Uterus (tissue), 4 donors: ENCODE data around the gene RNF126. TPM values are rescaled to one million over a fixed set of nuclear protein-coding genes. Genes with fewer than 3 reads are reported as not detected.

ENCODE experiments used
- DNase-seq, 2 donors: peaks; one replicate each; pipeline ENCODE4 v3.0.0-alpha.2; 2019 to 2020
- H3K27ac ChIP-seq, 2 donors: fragments of 200-600 bp; sonication (generic); 1 replicate in 1 of 2; 2 replicates in 1 of 2; pipeline ENCODE4 v1.5.1; 2016 to 2018
- H3K27me3 ChIP-seq, 2 donors: fragments of 200-600 bp; sonication (generic); one replicate each; pipeline ENCODE4 v1.5.1; 2018 to 2019; ENCODE audit warnings: control low read depth in 1 of 2
- H3K36me3 ChIP-seq, 2 donors: fragments of 200-600 bp; sonication (generic); one replicate each; pipeline ENCODE4 v1.5.1; 2019; ENCODE audit warnings: control low read depth in 1 of 2
- H3K4me1 ChIP-seq, 2 donors: fragments of 200-600 bp; sonication (generic); one replicate each; pipeline ENCODE4 v1.5.1; 2018 to 2019; ENCODE audit warnings: control low read depth in 1 of 2
- H3K4me3 ChIP-seq, 2 donors: fragments of 200-600 bp; sonication (generic); 1 replicate in 1 of 2; 2 replicates in 1 of 2; pipeline ENCODE4 v1.5.1; 2018 to 2019; ENCODE audit warnings: mild to moderate bottlenecking in 1 of 2
- H3K9me3 ChIP-seq, 2 donors: fragments of 200-600 bp; sonication (generic); one replicate each; pipeline ENCODE4 v1.5.1; 2019; ENCODE audit warnings: control low read depth in 1 of 2
- POLR2A ChIP-seq, 2 donors: fragments of 450-650 bp; IDR thresholded peaks; one replicate each; pipeline ENCODE4 v1.6.1; 2016; ENCODE audit warnings: antibody characterized with exemption in 2 of 2, mild to moderate bottlenecking in 1 of 2, moderate library complexity in 1 of 2
- intact Hi-C: fragments of 100-400 bp; cut with DNase I; formaldehyde crosslinking; loops from one replicate; pipeline ENCODE4 v1.15.1; 2023; ENCODE audit warnings: low total_unique reads
- total RNA-seq, 4 donors: library from RNA; depleted of rRNA in 3 of 4; stranded (reverse); fragments of >200 nt in 3 of 4; gene quantifications; one replicate each; pipeline versions ENCODE4 v1.1.0 to v1.2.4, GENCODE V29; 2014 to 2023
- TF ChIP-seq, protein P1 (sequence below), 4 experiments: fragments of 200-600 bp in 2 of 4; fragments of 450-650 bp in 2 of 4; sonication (generic) in 2 of 4; IDR thresholded peaks; one replicate each; pipeline ENCODE4 v1.5.1; 2016 to 2019; ENCODE audit warnings: antibody characterized with exemption in 4 of 4, mild to moderate bottlenecking in 2 of 4, moderate library complexity in 1 of 4
- donor health status: DM: yes; HTN: yes; CAD: no.

RNF126 gene
- total RNA-seq, 4 donors from 2014 or later: 9.5 to 44.3 (median 18.2) TPM

DNA sequence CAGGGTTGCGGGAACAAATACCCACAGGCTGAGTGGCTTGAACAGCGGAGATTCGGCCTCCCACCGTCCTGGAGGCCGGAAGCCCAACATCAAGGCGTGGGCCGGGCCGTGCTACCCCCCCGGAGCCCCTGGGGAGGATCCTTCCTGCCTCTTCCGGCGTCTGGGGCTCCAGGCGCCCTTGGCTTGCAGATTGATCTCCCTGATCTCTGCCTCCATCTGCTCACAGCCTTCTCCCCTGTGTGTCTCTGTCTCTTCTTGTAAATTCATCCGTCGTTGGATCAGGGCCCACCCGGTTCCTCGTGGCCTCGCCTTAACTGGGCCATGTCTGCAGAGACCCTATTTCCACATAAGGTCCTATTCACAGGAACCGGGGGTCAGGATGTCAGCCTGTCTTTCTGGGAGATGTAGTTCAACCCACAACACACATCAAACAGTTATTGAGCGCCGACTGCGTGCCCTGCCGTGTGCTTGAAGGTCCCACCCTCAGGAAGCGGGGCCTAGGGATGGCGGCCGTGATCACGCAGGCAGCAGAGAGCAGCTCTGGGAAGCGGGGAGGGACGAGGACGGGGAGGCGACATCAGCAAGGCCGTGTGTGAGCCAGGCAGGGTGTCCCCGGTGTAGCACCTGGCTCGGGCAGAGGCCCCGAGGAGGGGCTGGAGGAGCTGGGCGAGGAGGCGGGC, 52.1 kb downstream of the RNF126 start:
- Histone ChIP-seq H3K27ac (no peak overlapping the region), H3K36me3 (no peaks in the 10 kb centered on the region), H3K4me1 (no peaks in the 10 kb centered on the region), H3K9me3 (no peaks in the 10 kb centered on the region), H3K27me3 (no peaks in the 10 kb centered on the region), H3K4me3 (no peak overlapping the region)
- DNase-seq: peak in 1 of 2 donors; percentile 41
- TF ChIP-seq POLR2A (IDR thresholded peaks at IDR 0.05): no peak
- TF ChIP-seq, protein P1, sequence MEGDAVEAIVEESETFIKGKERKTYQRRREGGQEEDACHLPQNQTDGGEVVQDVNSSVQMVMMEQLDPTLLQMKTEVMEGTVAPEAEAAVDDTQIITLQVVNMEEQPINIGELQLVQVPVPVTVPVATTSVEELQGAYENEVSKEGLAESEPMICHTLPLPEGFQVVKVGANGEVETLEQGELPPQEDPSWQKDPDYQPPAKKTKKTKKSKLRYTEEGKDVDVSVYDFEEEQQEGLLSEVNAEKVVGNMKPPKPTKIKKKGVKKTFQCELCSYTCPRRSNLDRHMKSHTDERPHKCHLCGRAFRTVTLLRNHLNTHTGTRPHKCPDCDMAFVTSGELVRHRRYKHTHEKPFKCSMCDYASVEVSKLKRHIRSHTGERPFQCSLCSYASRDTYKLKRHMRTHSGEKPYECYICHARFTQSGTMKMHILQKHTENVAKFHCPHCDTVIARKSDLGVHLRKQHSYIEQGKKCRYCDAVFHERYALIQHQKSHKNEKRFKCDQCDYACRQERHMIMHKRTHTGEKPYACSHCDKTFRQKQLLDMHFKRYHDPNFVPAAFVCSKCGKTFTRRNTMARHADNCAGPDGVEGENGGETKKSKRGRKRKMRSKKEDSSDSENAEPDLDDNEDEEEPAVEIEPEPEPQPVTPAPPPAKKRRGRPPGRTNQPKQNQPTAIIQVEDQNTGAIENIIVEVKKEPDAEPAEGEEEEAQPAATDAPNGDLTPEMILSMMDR (IDR thresholded peaks at IDR 0.05): no peak
- intact Hi-C loops: no loop called here

DNA sequence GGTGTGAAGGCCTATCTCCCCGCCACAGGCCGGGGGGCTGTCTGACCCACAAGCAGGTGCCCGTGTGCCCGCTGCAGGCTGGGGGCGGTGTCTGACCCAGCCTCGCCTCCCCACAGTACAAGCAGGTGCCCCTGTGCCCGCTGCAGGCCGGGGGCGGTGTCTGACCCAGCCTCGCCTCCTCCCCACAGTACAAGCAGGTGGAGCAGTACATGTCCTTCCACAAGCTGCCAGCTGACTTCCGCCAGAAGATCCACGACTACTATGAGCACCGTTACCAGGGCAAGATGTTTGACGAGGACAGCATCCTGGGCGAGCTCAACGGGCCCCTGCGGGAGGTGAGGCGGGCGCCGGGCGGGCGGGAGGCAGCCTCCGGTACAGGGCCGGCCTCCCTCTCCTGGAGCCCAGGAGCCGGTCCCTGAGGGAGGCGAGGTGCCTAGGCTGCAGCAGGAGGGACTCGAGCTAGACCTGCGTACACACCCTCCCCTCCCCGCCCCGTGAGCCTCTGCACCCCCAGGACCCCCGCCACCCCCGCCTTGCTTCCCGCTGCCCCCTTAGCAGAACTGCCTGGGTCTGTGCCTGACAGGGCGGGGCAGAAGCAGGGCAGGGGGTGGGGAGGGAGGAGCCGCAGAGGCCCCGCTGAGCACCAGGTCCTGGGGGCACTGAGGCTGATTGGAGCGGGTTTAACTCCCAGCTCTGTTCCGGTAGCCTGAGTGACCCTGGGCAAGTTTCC, 52.8 kb downstream of the RNF126 start:
- DNase-seq: no peak
- H3K36me3 ChIP-seq: no peaks in the 10 kb centered on the region
- no peaks in the 10 kb centered on the region for H3K9me3 ChIP-seq
- no peak for TF ChIP-seq POLR2A (IDR thresholded peaks at IDR 0.05)
- TF ChIP-seq, protein P1 (IDR thresholded peaks at IDR 0.05): no peak
- no peaks in the 10 kb centered on the region for H3K27me3 ChIP-seq
- intact Hi-C loops: no loop called here
- no peak overlapping the region for H3K27ac ChIP-seq
- H3K4me1 ChIP-seq: no peaks in the 10 kb centered on the region
- no peak overlapping the region for H3K4me3 ChIP-seq

DNA sequence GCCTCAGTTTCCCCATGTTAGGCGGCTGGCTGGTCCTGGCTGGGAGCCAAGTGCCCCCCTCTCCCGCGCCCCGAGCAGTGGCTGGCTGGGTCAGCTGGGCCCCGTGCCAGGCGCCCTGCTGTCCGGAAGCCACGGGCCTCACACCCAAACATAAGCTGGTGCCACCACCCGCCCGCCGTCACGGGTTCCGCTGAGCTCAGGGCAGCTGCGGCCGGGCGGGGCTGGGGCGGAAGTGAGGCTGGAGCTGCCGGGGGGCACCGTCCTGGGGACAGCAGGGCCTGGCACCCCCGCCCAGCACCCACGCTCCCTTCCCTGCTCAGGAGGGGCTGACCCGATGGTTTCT, 54.0 kb downstream of the RNF126 start:
- H3K27ac ChIP-seq: no peak overlapping the region
- H3K36me3 ChIP-seq: no peaks in the 10 kb centered on the region
- no peaks in the 10 kb centered on the region for H3K9me3 ChIP-seq
- no peaks in the 10 kb centered on the region for H3K4me1 ChIP-seq
- TF ChIP-seq, protein P1 (IDR thresholded peaks at IDR 0.05): no peak
- no peak for TF ChIP-seq POLR2A (IDR thresholded peaks at IDR 0.05)
- no peak overlapping the region for H3K4me3 ChIP-seq
- no peaks in the 10 kb centered on the region for H3K27me3 ChIP-seq
- no peak for DNase-seq
- intact Hi-C loops: no loop called here

DNA sequence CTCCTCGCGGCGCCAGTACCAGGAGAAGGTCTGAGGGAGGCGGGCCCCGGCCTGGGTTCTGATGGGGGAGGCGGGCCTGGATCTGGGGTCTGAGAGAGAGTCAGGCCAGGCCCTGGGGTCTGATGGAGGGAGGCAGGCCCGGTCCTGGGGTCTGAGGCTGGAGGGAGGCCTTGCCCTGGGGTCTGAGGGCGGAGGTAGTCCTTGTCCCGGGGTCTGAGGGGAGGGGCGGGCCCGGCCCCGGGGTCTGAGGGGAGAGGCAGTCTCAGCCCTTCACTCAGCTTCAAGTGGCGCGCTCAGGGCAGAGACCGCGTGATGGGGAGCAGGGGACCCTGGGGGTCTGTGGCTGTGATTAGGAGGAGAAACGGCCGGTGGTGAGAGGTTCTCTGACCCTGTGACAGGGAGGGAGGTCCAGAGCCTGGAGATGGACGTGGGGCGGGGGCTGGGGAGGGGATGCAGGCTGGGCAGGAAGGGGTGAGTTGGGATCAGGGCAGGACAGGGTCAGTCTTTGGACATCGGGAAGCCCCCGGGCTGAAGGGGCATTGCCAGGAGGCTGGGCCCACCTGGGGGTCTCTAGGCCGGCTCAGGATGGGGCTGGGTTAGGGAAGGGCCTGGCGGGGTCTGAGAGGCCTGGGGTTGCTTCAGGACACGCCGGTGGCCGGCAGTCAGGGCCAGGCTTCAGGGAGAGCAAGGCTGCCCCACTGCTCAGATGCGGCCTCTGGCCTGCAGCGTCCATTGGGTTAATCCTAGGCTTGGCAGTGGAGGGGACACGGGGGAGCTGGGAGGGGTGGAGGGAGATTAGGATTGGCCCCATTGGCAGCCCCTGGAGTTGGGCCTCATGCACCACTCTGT, 54.6 kb downstream of the RNF126 start:
- H3K27me3 ChIP-seq: no peaks in the 10 kb centered on the region
- no peaks in the 10 kb centered on the region for H3K36me3 ChIP-seq
- no peak for TF ChIP-seq POLR2A (IDR thresholded peaks at IDR 0.05)
- TF ChIP-seq, protein P1 (IDR thresholded peaks at IDR 0.05): no peak
- H3K27ac ChIP-seq: no peak overlapping the region
- H3K4me1 ChIP-seq: no peaks in the 10 kb centered on the region
- no peaks in the 10 kb centered on the region for H3K9me3 ChIP-seq
- no peak overlapping the region for H3K4me3 ChIP-seq
- no peak for DNase-seq
- intact Hi-C loops: no loop called here
